ENCODE results near the gene MYL3. TPM values are rescaled to one million over a fixed set of nuclear protein-coding genes. Genes with fewer than 3 reads are reported as not detected.
A peak's percentile ranks its signal among the peaks of the same experiment; 100 is the strongest.

MYL3 gene
- total RNA-seq, 3 donors from 2014 or later (not counting 1 experiment from before 2014, with no cell fraction given), result not detected

- H3K27me3 Mint-ChIP-seq (ENCODE audit: low read depth in 2 of 2), result peaks cover 19 to 24% of the 10 kb centered on the region in 2 donors
- no peak for DNase-seq
Observed at GRCh38 chr3:46896386-46896785, 33.1 kb upstream of the MYL3 start.

GRCh38 chr3:46895761-46896160 lies 32.5 kb upstream of the MYL3 start:
- ATAC-seq (no peak), DNase-seq (no peak)
- H3K27ac Mint-ChIP-seq, result no peak overlapping the region
- no peaks in the 10 kb centered on the region for H3K9me3 Mint-ChIP-seq
- peaks cover 0 to 38% of the 10 kb centered on the region in 2 donors for H3K4me1 Mint-ChIP-seq
- Histone ChIP-seq H3K27me3 (ENCODE audit: control insufficient read depth, insufficient read depth, low read length) (peaks cover 22% of the 10 kb centered on the region), H3K4me3 (ENCODE audit: low read length) (no peak overlapping the region), H3K4me1 (ENCODE audit: control insufficient read depth, insufficient read depth, low read length) (peaks cover 22% of the 10 kb centered on the region), H3K27ac (ENCODE audit: low read length) (no peak overlapping the region), H3K36me3 (ENCODE audit: control insufficient read depth, insufficient read depth, low read length) (no peaks in the 10 kb centered on the region), H3K9me3 (ENCODE audit: control insufficient read depth, insufficient read depth, low read length) (no peaks in the 10 kb centered on the region)
- WGBS (ENCODE audit: insufficient coverage), result 89% methylated on average over 4 of the region's 4 CpGs
- no peaks in the 10 kb centered on the region for H3K36me3 Mint-ChIP-seq
- intact Hi-C loops (cut with micrococcal nuclease), result loop anchor here (1.0 kb wide), 2 partner anchors 29 to 190 kb away; no protein-coding TSS in a partner anchor
- TF ChIP-seq, protein P1, sequence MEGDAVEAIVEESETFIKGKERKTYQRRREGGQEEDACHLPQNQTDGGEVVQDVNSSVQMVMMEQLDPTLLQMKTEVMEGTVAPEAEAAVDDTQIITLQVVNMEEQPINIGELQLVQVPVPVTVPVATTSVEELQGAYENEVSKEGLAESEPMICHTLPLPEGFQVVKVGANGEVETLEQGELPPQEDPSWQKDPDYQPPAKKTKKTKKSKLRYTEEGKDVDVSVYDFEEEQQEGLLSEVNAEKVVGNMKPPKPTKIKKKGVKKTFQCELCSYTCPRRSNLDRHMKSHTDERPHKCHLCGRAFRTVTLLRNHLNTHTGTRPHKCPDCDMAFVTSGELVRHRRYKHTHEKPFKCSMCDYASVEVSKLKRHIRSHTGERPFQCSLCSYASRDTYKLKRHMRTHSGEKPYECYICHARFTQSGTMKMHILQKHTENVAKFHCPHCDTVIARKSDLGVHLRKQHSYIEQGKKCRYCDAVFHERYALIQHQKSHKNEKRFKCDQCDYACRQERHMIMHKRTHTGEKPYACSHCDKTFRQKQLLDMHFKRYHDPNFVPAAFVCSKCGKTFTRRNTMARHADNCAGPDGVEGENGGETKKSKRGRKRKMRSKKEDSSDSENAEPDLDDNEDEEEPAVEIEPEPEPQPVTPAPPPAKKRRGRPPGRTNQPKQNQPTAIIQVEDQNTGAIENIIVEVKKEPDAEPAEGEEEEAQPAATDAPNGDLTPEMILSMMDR (IDR thresholded peaks at IDR 0.05), result no peak
- H3K27me3 Mint-ChIP-seq (ENCODE audit: low read depth in 2 of 2), result peaks cover 25 to 26% of the 10 kb centered on the region in 2 donors
- no peak overlapping the region for H3K4me3 Mint-ChIP-seq

More at GRCh38 chr3:46896386-46896785, 33.1 kb upstream of the MYL3 start:
- TF ChIP-seq, protein P1 (IDR thresholded peaks at IDR 0.05), result no peak
- Mint-ChIP-seq H3K36me3 (no peaks in the 10 kb centered on the region), H3K4me3 (no peak overlapping the region), H3K9me3 (no peaks in the 10 kb centered on the region), H3K27ac (no peak overlapping the region), H3K4me1 (peaks cover 0 to 35% of the 10 kb centered on the region in 2 donors)
- no peak for ATAC-seq
- H3K4me1 ChIP-seq (ENCODE audit: control insufficient read depth, insufficient read depth, low read length), result peaks cover 22% of the 10 kb centered on the region
- H3K27ac ChIP-seq (ENCODE audit: low read length), result no peak overlapping the region
- no peaks in the 10 kb centered on the region for H3K9me3 ChIP-seq (ENCODE audit: control insufficient read depth, insufficient read depth, low read length)
- intact Hi-C loops (cut with micrococcal nuclease), result no loop called here
- peaks cover 18% of the 10 kb centered on the region for H3K27me3 ChIP-seq (ENCODE audit: control insufficient read depth, insufficient read depth, low read length)
- no peak overlapping the region for H3K4me3 ChIP-seq (ENCODE audit: low read length)
- H3K36me3 ChIP-seq (ENCODE audit: control insufficient read depth, insufficient read depth, low read length), result no peaks in the 10 kb centered on the region
- WGBS (ENCODE audit: insufficient coverage), result 85% methylated on average over 5 of the region's 5 CpGs

DNA sequence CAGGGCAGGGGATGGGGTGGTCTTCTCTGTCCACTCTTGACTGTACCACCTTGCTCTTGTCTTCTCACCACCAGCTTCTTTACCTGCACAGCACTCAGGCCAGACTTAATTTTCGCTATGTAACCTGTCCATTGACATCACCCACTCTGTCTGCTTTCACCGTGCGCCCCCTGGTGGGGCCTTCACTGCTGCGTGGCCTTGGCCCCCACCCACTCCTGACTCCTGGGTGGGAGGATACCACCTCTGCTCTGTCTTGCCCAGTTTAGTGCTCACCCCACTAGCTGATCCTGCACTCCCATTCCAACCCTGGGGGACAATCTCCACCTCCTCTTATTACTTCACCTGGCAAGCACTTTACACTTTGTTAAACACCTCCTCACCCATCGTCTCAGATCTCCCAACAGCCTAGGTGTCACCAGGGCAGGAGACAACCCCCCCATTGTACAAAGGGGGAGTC lies 32.0 kb upstream of the MYL3 start:
- DNase-seq, result peak; percentile 75 to 86
- intact Hi-C loops (cut with micrococcal nuclease), result loop anchor here (1.0 kb wide), 2 partner anchors 29 to 190 kb away; no protein-coding TSS in a partner anchor
- peaks cover 0 to 38% of the 10 kb centered on the region in 2 donors for H3K4me1 Mint-ChIP-seq
- peaks cover 26% of the 10 kb centered on the region in 2 donors for H3K27me3 Mint-ChIP-seq (ENCODE audit: low read depth in 2 of 2)
- Histone ChIP-seq H3K4me3 (ENCODE audit: low read length) (no peak overlapping the region), H3K4me1 (ENCODE audit: control insufficient read depth, insufficient read depth, low read length) (peaks cover 22% of the 10 kb centered on the region), H3K27me3 (ENCODE audit: control insufficient read depth, insufficient read depth, low read length) (peaks cover 22% of the 10 kb centered on the region), H3K36me3 (ENCODE audit: control insufficient read depth, insufficient read depth, low read length) (no peaks in the 10 kb centered on the region), H3K9me3 (ENCODE audit: control insufficient read depth, insufficient read depth, low read length) (no peaks in the 10 kb centered on the region), H3K27ac (ENCODE audit: low read length) (no peak overlapping the region)
- TF ChIP-seq, protein P1 (IDR thresholded peaks at IDR 0.05), result peak; percentile 79
- peak; percentile 63 to 81 (median 78) for ATAC-seq
- H3K27ac Mint-ChIP-seq, result no peak overlapping the region
- no peaks in the 10 kb centered on the region for H3K36me3 Mint-ChIP-seq
- H3K9me3 Mint-ChIP-seq, result no peaks in the 10 kb centered on the region
- WGBS (ENCODE audit: insufficient coverage), result 23% methylated on average over 5 of the region's 5 CpGs
- H3K4me3 Mint-ChIP-seq, result no peak overlapping the region

GRCh38 chr3:46894256-46894655 lies 31.0 kb upstream of the MYL3 start:
- H3K9me3 Mint-ChIP-seq, result no peaks in the 10 kb centered on the region
- H3K27ac Mint-ChIP-seq, result no peak overlapping the region
- intact Hi-C loops (cut with micrococcal nuclease), result no loop called here
- H3K4me1 ChIP-seq (ENCODE audit: control insufficient read depth, insufficient read depth, low read length), result peaks cover 22% of the 10 kb centered on the region
- H3K9me3 ChIP-seq (ENCODE audit: control insufficient read depth, insufficient read depth, low read length), result no peaks in the 10 kb centered on the region
- H3K36me3 Mint-ChIP-seq, result no peaks in the 10 kb centered on the region
- H3K27me3 Mint-ChIP-seq (ENCODE audit: low read depth in 2 of 2), result peaks cover 24 to 26% of the 10 kb centered on the region in 2 donors
- no peak overlapping the region for H3K4me3 Mint-ChIP-seq
- DNase-seq, result no peak
- no peak overlapping the region for H3K27ac ChIP-seq (ENCODE audit: low read length)
- TF ChIP-seq, protein P1 (IDR thresholded peaks at IDR 0.05), result no peak
- 93% methylated on average over 6 of the region's 6 CpGs for WGBS (ENCODE audit: insufficient coverage)
- peaks cover 0 to 38% of the 10 kb centered on the region in 2 donors for H3K4me1 Mint-ChIP-seq
- no peak for ATAC-seq
- no peak overlapping the region for H3K4me3 ChIP-seq (ENCODE audit: low read length)
- H3K27me3 ChIP-seq (ENCODE audit: control insufficient read depth, insufficient read depth, low read length), result peaks cover 22% of the 10 kb centered on the region
- no peaks in the 10 kb centered on the region for H3K36me3 ChIP-seq (ENCODE audit: control insufficient read depth, insufficient read depth, low read length)

Data from natural killer cell (primary cell).